Suprapubic skin (tissue), 3 donors: Measurements from ENCODE around the gene SCAP.
"Not testable (repeated sequence)": the region's sequence is repeated elsewhere in the genome, so short reads cannot be mapped to it uniquely, and the experiment has no call there.

Source experiments
- EP300 ChIP-seq: sonication (generic); formaldehyde crosslinking; IDR thresholded peaks from one replicate; pipeline ENCODE4 v1.6.1; 2017; ENCODE audit warnings: antibody characterized with exemption
- TF ChIP-seq, protein P1 (sequence below), 2 donors: fragments of 200-600 bp in 1 of 2; fragments of 450-650 bp in 1 of 2; sonication (generic) in 1 of 2; IDR thresholded peaks; one replicate each; pipeline ENCODE4 v1.5.1; 2016 to 2019; ENCODE audit warnings: antibody characterized with exemption in 2 of 2, mild to moderate bottlenecking in 1 of 2, moderate library complexity in 1 of 2

- TF ChIP-seq, protein P1, sequence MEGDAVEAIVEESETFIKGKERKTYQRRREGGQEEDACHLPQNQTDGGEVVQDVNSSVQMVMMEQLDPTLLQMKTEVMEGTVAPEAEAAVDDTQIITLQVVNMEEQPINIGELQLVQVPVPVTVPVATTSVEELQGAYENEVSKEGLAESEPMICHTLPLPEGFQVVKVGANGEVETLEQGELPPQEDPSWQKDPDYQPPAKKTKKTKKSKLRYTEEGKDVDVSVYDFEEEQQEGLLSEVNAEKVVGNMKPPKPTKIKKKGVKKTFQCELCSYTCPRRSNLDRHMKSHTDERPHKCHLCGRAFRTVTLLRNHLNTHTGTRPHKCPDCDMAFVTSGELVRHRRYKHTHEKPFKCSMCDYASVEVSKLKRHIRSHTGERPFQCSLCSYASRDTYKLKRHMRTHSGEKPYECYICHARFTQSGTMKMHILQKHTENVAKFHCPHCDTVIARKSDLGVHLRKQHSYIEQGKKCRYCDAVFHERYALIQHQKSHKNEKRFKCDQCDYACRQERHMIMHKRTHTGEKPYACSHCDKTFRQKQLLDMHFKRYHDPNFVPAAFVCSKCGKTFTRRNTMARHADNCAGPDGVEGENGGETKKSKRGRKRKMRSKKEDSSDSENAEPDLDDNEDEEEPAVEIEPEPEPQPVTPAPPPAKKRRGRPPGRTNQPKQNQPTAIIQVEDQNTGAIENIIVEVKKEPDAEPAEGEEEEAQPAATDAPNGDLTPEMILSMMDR (IDR thresholded peaks at IDR 0.05) = not testable (repeated sequence)
- not testable (repeated sequence) for TF ChIP-seq EP300
Measured at GRCh38 chr3:47370020-47370419, 105.7 kb downstream of the SCAP start.
